ENCODE measurements around the gene KCNN3.

GRCh38 chr1:154786804-154787570 is 83.1 kb downstream of the KCNN3 start:
- TF ChIP-seq ZNF354C (tag by site-specific recombination; IDR thresholded peaks at IDR 0.05; ENCODE audit: borderline replicate concordance, low read depth) (no peak), CTCF (tag by site-specific recombination; IDR thresholded peaks at IDR 0.05) (no peak), ZNF555 (tag by site-specific recombination; conservative IDR thresholded peaks at IDR 0.05) (no peak), ZNF175 (tag by site-specific recombination; IDR thresholded peaks at IDR 0.05) (no peak), ZNF488 (tag by site-specific recombination; IDR thresholded peaks at IDR 0.05) (no peak), ZNF174 (tag by site-specific recombination; IDR thresholded peaks at IDR 0.05) (no peak), SP2 (tag by site-specific recombination; IDR thresholded peaks at IDR 0.05) (no peak), ZNF501 (tag by site-specific recombination; IDR thresholded peaks at IDR 0.05) (no peak), MZF1 (tag by site-specific recombination; IDR thresholded peaks at IDR 0.05; ENCODE audit: borderline replicate concordance) (no peak), ZSCAN30 (tag by site-specific recombination; IDR thresholded peaks at IDR 0.05) (no peak), ZNF23 (tag by site-specific recombination; IDR thresholded peaks at IDR 0.05; ENCODE audit: borderline replicate concordance) (no peak), REST (tag by site-specific recombination; IDR thresholded peaks at IDR 0.05) (no peak), ZNF549 (tag by site-specific recombination; IDR thresholded peaks at IDR 0.05) (no peak)
